ENCODE results near the gene MRGPRX3.

The MRGPRX3 gene

GRCh38 chr11:18168372-18168771 is 36.0 kb downstream of the MRGPRX3 start:
- DNase-seq (ENCODE audit: low spot score) = no peak

- no peak for DNase-seq (ENCODE audit: low spot score)
Measured at GRCh38 chr11:18171377-18172000, 39.1 kb downstream of the MRGPRX3 start.

- DNase-seq (ENCODE audit: low spot score) = no peak
Measured at GRCh38 chr11:18172666-18173065, 40.3 kb downstream of the MRGPRX3 start, which contains the start of gene MRGPRX4. Gene MRGPRX4, plus strand, starts transcription at chr11:18172837. Its CDS starts 420 bp downstream, at chr11:18173257.

- no peak for DNase-seq (ENCODE audit: low spot score)
Measured at GRCh38 chr11:18173225-18173866, 41.0 kb downstream of the MRGPRX3 start.
